Measurements from ENCODE around the gene ABCA3.
"Not testable (repeated sequence)": the region's sequence is repeated elsewhere in the genome, so short reads cannot be mapped to it uniquely, and the experiment has no call there.

Gene ABCA3

DNA sequence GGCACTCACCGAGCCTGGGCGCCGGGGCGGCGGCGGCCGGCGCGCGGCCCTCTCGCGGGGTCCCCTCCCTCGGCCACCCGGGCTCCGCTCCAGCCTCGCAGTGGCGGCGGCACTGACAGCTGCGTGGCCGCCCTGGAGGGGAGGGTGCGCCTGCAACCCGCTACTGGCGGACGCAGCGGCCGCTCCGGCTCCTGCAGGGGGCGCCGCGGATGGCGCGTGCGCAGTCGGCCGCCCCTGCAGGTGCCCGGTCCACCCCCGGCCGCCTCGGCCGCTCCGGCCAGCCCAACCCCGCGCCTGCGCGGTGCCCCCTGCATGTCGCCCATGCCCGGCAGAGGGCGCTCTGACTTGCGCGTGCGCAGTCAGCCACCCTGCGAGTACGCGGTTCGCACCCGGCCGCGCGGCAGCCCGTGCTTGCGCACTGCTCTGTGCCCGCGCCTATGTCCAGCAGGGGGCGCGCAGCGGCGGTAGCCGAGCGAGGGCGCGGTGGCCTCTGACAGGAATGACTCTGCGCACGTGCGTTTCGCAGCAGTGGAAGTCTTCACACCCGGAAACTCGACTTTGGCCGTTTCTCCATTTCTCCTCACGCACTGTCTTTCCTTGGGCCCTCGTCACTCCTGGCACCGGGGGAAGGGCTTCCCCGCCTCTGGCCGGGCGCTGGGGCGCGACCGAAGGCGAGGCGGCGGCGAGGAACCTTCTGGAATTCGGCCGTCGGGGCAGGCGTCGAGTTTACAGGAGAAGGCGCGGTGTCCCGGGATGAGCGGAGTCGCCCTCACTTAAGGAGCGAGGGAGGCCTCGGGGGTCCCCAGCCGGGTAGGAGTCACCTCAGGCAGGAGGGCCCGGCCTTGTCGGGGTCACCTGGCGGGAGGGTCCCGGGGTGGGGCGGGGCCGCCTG is at the start of gene ABCA3:
ABCA3 (minus strand) TSS at position 165 of the 892 bp plus-strand sequence. CDS start 14,262 bp downstream, outside the sequence.
- peak; percentile 93 for DNase-seq

DNA sequence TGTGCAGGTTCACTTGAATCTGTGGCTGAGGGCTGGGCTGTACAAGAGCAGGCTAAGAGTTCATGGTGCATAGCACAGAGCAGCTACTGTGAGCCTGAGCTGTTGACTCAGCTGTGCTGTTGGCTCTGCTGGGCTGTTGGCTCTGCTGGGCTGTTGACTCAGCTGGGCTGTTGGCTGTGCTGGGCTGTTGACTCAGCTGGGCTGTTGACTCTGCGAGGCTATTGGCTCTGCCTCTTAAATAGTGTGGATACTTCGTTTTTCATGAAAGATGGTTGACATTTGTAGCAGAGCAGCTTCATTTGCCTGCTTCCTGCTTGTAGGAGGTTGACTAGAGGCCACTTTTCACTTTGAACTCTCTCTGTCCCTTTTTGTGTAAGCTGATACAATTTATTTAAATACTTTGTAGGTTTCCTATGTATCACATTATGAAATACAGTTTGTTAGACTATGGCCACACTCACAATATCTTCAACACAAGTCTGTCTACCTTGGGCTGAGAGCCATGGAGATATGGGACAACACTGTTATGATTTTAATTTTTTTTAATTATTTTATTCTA is 48.4 kb upstream of the ABCA3 start:
- no peak for DNase-seq

DNA sequence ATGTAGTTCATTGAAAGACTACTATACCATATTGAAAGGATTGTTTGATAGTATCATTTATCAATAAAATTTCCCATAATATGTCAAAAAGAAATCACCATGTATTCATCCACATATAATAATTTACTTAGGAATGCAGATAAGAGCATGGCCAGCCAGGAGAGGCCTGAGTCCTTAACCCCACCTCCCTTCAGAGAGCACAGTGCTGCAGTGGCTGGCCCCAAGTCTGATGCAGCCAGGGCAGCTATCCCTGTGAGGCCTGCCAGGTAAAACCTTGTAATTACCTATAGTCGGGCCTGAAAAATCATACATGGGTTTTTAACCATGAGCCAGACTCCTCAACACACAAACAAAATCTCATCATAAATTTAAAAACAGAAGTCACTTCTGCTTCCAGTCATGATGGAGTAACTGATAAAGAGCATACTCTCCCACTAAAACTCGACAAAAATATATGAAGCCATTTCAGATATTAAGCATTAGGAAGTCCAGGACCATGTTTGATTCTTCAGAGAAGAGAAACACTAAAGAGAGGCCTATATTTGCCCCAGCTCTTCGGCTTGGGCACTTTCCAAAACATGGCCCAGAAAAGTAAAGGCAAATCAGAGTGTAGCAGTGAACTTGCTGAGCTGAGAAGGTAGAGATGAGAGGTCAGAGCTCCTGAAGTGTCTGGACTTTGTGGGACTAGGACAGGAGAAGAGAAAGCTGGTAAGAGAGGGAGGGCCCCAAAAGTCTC is 47.8 kb upstream of the ABCA3 start:
- no peak for DNase-seq

DNA sequence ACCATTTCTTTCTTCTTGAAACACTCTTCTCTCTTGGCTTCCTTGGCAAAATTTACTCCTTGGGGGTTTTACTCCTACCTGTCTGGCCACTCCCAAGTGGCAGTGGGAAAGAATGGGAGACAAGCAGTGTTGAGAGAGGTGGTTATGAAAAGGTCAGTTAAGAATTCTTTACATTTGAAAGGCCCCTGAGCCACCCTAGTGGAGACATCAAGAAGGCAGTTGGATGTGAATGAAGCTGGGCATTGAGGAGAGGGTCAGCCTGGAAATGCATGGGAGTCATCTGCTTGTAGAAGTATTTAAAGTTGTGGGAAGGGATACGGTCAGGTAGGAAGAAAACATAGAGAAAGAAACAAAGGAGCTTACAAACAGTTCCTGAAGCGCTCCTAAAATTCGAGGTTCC is 46.5 kb upstream of the ABCA3 start:
- no peak for DNase-seq

DNA sequence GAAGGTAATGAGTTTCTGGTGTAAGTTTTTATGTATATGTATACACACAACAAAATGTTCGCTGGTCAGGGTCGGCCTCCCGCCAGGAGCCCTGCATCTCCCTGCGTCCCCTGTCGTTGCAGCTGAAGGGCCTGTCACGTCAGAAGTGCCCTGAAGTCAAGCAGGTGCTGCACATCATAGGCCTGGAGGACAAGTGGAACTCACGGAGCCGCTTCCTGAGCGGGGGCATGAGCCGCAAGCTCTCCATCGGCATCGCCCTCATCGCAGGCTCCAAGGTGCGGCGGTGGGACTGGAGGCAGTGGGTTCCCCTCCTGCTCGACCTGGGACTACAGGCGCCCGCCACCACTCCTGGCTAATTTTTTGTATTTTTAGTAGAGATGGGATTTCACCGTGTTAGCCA is 45.5 kb upstream of the ABCA3 start:
- not testable (repeated sequence) for DNase-seq

DNA sequence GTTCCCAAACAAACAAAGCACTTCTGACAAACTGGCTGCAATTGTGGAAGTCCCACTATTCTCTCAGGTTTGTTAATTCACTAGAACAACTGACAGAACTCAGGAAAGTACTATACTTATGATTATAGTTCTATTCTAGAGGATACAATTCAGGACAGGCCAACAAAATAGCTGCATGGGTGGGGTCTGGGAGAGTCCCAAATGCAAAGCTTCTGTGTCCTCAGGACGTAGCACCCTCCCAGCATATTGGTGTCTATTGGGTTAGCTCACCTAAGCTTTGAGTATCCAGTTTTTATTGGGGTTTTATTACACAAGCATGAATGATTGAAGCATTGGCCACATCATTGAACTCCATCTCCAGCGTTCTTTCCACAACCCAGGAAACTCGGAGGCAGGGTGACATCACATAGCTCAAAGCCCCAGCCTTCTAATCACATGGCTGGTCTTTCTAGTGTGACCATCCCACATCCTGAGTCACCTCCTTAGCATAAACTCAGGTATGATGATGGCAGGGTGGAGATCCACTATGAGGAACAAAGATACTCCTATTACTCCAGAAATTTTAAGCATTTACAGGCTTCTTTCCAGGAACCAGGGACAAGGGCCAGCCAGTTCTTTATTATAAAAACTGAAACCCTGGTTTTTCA is 44.8 kb upstream of the ABCA3 start:
- DNase-seq = no peak

DNA sequence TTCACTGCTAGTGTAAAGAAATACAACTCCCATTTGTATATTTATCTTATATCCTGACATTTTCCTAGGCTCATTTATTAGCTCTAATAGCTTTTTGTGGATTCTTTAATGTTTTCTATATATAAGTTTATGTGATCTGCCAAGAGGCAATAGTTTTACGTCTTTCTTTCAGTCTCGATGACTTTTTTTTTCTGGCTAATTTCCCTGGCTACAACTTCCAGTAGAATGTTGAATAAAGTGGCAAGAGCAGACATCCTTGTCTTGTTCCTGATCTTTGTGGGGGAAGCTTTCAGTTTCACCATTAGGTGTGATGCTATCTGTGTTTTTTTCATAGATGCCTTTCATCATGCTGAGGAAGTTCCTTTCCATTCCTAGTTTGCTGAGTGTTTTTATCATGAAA is 43.9 kb upstream of the ABCA3 start:
- DNase-seq = no peak

DNA sequence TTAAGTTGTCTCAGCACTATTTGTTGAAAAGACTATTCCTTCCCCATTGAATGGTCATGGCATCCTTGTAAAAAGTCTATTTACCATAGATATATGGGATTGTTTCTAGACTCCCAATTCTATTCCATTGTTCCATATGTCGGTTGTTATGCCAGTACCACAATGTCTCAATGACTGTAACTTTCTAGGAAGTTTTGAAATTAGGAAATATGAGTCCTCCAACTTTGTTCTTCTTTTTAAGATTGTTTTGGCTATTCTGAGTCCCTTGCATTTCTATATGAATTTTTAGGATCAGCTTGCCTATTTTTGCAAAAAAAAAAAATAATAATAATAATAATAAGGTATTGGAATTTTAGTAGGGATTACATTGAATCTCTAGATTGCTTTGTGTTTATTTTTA is 43.0 kb upstream of the ABCA3 start:
- no peak for DNase-seq

DNA sequence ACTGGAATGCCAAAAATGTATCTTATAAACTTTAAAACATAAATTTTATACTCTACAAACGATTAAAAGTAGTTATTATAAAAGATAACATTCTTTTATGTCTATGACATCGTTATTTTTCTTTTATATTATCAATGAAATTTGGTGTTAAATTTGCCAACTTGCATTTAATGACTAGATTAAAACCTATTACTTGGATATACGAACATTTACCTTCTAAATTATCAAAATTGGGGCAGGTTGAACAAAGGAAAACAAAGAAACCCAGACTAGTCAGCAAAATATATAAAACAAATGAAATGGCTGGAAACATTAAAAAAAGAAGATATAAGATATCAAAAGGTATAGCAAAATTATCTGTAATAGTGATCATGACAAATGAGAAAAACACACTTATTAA is 34.1 kb upstream of the ABCA3 start:
- no peak for DNase-seq

DNA sequence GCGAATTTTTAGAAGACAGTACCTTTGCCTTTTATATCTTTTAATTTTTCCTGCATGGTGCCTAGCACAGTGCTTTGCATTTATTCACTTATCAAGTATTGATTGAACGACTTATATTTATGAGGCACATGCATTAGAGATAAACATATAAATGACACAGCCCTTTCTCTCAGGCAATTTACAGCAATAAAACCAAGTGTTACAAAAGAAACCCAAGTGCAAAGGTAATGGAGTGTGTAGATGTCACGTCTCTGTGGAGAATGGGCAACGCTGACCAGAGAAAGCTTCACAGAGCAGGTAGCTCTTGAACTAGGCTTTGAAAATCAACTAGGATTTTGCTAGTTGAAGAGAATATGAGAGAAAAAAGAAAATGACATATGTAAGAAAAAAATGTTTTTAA is 32.6 kb upstream of the ABCA3 start:
- DNase-seq = no peak

DNA sequence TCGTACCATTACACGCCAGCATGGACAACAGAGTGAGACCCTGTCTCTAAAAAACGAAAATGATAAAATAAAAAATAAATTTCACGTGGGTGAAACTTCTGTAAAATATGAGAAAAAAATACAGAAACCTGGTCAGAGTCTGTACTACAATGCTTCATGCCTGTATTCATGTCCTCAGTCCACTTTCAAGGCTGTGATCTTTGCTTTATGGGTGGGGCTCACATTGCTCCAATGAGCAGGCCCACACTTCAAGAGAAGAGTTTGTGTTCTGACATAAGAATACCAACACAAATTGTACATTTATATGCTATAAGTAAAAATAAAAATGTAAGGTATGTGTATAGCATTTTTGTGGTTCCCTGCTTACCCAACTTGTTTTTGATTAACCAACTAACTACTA is 32.2 kb upstream of the ABCA3 start:
- DNase-seq = no peak

DNA sequence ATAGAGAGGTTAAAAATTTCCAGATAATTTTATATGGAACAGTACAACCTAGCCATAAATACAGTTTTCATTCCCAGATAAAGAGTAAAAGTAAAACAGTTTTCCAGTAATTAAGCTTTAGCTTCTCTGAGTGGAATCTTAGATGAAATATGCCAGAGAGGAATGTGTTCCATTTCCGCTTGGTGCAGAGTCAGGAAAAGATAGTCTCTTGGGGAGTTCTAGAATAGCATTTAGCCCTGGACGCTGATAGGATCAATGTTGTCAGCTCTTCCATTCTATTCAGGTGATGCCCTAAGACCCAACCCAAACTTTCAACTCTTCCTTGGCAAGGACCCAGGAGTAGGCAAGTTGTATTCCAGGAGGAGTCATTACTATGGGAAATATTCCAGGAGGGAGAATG is 30.9 kb upstream of the ABCA3 start:
- no peak for DNase-seq

DNA sequence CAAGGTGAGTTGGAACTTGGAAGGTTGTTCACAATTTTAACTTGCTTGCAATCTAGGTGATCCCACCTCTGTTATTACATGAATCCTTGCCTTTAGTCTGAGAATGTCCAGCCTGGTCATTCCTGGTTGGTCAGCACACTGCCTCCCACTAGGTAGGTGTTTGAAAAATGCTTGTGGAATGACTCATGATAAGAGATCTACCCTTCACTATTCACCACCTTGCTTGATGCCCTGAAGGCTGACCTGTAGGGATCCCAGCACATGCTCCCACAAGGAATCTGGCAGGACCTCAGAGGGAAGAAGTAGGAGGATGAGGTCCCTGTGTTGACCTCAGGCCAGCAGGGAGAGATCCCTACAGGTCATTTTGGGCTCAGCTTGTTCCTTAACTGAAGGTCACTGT is 30.2 kb upstream of the ABCA3 start:
- no peak for DNase-seq

DNA sequence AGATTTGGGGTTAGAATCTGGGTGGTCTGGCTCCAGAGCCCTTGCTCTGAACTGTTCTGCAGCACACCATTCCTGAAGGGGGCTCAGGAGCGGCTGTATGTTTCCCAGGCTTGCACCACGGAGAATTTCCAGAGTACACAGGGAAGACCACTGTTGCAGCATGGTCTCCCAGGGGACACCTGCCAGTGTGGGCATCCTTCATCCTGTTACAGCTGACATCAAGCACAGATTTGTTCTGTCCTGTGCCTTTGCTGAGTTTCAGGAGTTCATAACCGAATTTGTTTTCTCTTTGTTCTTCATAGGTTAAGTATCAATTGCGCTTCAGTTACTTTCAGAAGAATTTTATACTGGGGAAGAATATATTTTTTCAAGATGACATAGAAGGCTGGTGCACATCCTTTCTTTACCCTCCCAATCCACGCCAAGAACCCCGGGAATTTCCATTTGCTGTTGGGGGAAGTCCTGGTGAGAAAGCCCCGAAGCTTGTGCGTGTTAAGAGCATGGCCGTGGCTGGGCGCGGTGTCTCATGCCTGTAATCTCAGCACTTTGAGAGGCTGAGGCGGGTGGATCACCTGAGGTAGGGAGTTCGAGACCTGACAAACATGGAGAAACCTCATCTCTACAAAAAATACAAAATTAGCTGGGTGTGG is 26.3 kb upstream of the ABCA3 start:
- DNase-seq = no peak

DNA sequence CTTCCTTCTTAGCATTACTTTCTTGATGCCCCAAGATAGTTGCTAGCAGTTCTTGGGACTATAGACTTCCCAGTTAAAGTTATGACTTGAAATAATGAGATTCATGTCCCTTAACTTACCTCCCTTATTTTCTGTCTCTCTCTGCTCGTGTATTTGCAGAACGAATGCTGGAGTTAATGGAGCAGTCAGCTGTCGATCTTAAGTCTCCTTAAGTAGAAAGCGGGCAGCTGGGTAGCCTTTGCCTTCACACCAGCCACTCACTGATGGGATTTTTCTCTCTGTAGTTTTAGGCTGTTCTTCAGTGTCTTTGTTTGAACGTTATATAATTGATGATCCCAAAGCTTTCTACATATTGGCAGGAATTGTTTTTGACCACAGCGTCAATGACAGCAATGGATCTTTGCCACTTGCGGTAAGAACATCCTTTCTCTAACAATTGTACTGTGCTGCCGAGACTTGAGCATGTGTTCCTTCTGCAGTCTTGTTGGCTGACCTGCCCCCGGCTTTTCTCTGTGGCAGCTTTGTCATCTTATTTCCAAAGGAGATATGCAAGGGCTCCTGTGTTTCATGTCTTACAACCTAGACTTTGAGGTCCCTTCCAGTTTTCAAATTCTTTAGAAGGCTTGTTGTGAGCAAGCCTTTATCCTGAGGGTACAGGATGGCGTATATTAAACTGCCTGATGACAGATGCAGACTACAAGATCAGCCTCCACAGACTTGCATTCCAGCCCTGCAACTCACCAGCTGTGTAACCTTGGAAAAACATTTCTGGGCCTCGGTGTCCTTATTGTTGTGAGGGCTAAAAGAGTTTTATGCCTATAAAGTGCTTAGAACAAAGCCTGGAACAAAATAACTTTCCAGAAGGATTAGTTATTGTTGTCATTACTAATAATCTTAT is 25.1 kb upstream of the ABCA3 start:
- DNase-seq = no peak

DNA sequence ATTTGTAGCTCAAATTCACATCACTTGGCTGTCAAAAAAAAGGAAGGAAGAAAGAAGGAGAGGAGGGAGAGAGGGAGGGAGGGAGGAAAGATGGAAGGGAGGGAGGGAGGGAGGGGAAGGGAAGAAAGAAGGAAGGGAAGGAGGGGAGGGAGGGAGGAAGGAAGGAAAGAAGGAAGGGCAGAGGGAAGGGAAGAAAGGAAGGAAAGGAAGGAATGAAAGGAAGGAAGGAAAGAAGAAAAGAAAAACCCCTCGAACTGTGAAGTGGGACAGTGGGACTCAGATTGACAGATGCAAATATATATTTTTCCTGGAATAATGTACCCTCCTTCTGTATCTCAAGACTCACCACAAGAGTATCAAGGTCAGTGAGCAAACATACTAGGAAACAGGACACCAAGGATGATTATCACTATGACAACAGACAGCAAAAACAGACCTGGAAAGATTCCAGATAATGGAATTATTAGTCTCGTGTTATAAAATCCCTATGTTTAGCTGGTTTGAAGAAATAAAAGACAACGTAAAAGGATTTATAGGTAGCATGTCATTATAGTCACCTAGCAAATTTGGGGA is 24.2 kb upstream of the ABCA3 start:
- no peak for DNase-seq

DNA sequence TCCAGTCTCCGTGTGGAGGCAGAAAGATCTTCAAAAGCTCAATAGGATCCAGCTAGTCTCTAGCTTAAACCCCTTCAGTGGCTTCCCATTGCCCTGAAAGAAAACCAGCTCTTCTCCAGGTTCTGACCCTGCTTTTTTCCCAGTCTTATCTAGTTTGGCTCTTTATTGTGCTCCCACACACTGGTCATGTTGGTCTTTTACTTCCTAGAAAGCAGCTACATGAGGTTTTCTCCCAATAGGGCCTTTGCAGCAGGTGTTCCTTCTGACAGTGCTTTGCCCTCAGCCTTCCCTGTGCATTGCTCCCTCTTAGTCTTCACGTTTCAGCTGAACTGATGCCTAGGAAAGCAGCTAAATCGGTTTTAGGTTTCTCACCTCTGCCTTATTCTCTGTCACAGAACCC is 21.7 kb upstream of the ABCA3 start:
- DNase-seq = no peak

DNA sequence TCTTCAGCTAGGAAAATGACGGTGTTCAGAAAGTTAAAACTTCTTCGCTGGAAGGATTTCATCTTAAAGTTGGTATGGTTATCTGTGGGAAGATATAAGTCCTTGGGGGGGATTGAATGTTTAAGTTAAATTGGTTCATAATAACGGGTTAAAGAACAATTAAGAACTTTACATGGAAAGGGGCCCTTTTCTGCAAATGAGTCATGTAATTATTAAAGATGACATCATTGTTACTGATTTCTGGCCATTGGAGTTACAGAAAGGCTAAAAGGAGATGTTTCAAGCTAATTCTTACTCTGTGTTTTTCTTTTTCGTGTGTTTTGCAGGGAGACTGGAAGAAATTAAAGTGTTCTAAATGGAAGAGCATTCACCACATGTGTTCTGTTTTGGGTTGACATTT is 20.6 kb upstream of the ABCA3 start:
- DNase-seq = no peak

DNA sequence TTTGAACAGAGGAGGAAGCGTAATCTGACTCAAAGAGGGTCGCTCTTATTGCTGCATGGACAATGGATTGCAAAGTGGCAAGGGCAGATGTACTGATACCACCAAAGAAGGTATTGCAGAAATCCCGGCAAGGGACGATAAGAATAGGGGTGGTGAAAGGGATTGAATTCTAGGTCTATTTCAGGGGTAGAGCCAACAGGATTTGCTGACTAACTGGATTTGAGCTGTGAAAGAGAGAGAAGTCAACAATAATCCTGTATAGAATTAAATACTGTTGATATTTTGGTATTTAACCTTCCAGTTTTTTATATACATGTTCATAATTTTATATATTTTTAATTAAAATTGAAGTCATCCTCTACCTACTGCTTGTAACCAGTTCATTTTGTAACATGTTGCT is 19.4 kb upstream of the ABCA3 start:
- no peak for DNase-seq

DNA sequence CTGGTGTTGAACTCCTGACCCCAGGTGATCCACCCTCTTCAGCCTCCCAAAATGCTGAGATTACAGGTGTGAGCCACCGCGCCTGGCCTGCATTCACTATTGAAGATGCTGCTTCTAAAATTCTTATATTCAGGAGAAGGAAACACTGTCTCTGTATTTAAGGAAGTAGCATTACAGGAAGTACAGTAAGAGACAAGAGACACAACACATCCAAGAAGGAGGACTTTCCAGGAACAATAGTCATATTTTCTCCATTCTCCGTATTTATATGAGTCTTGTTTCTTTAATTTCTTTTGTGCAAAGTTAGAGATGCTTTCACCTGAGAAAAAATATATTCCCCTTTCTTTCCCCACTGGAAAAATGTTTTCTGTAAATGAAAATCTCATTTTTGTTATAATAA is 18.3 kb upstream of the ABCA3 start:
- DNase-seq = no peak

DNA sequence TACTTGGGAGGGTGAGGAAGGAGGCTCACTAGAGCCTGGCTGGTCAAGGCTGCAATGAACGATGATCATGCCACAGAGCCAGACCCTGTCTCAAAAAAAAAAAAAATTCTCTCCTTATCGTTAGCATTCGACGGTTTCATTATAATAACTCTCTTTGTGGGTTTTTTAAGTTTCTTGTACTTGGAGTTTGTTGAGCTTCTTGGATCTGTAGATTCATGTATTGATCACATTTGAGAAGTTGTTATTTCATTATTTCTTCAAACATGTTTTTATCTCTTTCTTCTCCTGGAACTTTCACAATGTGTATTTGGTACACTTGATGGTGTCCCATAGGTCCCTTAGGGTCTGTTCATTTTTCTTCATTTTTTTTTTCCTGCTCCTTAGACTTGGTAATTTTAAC is 16.8 kb upstream of the ABCA3 start:
- no peak for DNase-seq

DNA sequence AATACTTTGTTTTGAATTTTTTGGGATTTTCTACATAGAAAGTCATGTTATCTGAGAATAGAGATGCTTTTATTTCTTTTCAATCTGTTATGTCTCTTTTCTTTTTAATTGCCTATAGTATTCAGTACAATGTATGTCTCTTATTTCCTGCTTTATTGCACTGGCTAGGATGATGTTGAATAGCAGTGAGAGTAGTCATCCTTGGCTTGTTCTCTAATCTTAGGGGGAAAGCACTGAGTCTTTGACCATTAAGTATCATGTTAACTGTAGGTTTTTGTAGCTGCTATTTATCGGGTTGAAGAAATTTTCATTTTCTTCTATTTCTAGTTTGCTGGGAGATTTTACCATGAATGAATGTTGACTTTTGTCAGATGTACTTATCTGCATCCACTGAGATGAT is 10.0 kb upstream of the ABCA3 start:
- no peak for DNase-seq
